HG03196 (cell line): ENCODE measurements around the gene CST2.
"Not testable (repeated sequence)": the region's sequence is repeated elsewhere in the genome, so short reads cannot be mapped to it uniquely, and the experiment has no call there.

Experiments used
- ATAC-seq: cut with Tn5 transposase; IDR thresholded peaks from one replicate; pipeline ENCODE4 v1.9.1; 2021; ENCODE audit not compliant: unreplicated experiment

The CST2 gene, protein sequence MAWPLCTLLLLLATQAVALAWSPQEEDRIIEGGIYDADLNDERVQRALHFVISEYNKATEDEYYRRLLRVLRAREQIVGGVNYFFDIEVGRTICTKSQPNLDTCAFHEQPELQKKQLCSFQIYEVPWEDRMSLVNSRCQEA

DNA sequence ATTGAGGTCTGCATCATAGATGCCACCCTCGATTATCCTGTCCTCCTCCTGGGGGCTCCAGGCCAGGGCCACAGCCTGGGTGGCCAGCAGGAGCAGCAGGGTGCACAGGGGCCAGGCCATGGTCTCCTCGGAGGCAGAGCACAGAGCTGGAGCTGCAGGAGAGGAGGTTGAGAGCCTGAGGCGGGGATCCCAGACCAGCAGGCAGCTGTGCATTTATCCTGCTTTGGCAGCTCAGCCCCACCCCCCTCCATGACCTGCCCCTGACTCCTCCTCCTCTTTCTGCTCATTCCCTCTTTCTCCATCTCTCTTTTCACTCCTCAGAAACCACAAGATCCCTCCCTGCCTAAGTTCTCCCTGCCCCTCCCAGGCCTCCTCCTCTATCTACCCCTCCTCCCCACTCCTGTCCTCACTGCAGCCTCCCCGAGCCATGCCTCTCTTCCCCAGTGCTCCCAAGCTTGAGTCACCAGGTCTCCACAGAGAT lies at the start of gene CST2:
TSS of gene CST2 (minus strand) at position 189 of the 481 bp plus-strand sequence. CDS start at position 120, 69 bp downstream.
- no peak for ATAC-seq

DNA sequence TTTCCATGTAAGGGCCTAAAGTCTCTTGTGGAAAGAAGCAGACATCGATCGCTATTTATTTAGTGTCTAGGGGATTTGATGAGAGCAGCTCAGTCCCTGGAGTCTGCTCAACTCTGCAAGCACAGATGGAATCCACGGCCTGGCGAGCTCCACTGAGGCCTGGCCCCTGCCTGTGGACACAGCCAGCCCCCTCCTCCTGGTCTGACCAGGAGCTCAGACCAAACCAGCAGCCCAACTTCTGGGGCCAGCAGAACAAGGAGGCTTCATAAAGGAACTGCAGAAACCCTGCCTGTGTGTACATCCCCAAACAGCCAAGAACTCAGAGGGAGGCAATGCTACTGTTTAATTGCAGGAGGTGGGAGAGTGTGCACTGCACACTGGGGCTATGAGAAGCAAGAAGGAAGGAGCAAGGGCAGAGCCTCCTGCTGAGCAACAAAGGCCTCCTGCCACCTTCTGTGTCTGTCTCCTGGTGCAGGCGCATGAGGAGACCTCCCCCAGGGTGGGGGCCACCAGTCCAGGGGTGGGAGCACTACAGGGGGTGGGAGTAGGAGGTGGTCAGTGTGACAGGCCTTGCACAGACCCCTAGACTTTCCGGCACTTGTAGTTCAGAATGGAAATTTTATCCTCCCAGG lies 49.2 kb upstream of the CST2 start:
- no peak for ATAC-seq

GRCh38 chr20:23874747-23875146 lies 48.2 kb upstream of the CST2 start:
- no peak for ATAC-seq

DNA sequence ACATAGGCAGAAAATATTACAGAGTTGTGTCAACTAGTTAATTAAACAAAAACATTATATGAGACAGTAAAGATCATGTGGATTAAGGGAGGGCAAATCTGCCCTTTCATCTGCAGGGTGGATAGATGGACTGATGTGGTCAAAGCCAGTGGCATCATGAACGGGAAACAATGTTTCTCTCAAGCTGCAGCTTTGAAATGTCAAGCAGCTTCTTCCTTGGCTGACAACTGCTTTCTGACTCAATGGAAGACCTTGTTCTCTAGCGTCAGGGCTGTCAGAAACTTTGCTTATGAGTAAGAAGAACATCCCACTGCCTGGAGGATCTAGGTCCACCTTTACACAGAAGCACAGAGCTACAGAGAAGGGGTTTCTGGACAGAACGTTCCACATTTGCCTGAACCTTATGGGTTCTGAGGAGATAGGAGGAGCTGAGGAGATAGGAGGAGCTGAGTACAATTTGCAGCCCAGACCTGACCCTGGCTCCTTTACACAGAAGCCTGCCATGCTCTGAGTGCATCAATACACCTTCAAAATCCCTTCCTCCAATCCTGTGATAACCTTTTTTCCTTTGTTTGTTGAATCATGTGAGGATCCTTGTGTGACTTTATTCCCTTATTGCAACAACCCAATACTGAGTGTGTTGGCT lies 47.0 kb upstream of the CST2 start:
- no peak for ATAC-seq

GRCh38 chr20:23872065-23872464 lies 45.5 kb upstream of the CST2 start:
- no peak for ATAC-seq

DNA sequence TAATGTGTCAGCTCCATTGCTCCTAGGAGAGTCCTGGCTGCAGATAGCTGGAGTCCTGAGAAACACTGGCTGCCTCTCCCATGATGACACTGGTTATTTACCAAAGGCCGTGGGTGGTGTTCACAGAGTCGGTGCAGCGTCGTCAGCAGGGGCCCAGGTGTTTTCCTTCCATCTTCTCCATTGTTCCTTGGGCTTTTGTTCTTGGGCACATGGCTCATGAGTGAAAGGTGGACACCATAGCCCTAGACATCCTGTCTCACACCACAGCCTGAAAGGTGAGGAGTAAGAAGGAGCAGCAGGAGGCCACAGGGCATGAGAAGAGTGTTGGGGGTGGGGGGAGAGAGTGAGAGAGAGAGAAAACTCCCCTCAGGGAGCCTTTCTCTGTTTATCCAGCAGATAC lies 43.9 kb upstream of the CST2 start:
- ATAC-seq, result no peak

DNA sequence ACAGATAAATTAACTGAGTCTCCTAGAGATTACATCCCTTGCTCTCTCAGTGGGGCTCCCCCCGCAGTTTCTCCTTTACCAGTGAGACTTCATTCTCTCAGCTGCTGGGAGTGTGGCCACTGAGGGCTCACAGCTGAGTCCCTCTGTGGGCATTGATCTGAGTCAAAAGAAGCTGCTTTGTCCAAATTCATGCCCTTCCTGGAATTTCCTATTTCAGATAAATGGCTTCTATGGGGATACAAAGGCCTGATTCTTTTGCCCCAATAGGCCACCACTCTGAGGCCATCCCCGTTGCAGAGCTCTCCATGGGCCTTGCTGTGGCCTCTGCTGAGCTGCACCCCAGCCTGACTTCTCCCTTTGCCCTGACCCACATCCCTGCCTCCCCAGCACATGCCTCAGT lies 43.0 kb upstream of the CST2 start:
- ATAC-seq, result no peak

GRCh38 chr20:23868321-23868720 lies 41.8 kb upstream of the CST2 start:
- no peak for ATAC-seq

DNA sequence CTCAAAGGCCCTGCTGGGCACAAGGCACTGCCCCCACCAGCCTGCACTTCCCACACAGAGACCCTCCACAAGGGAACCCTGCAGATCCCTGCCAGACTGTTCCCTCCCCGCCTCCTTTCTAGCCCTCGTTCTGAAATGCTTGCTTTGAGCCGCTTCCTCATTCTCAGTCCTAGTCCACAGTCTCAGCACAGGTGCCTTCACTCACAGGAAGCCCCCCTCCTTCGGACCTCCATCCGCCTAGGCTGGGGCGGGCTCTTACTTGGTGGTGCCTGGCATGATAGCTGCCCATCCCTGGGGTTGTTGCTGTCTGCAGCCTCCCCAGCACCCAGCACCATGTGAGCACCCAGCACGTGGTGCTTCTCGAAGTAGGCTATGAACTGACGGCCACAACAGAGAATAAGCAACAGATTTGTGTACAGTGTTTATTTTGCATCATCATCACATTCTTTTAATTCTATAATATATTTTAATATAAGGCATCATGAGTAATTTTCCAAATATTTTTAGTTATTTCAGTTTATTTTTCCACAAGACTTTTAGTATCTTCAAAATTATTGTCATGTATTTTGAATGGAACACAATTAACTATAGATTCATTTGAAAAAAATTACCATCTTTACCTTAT lies 40.7 kb upstream of the CST2 start:
- ATAC-seq, result no peak

DNA sequence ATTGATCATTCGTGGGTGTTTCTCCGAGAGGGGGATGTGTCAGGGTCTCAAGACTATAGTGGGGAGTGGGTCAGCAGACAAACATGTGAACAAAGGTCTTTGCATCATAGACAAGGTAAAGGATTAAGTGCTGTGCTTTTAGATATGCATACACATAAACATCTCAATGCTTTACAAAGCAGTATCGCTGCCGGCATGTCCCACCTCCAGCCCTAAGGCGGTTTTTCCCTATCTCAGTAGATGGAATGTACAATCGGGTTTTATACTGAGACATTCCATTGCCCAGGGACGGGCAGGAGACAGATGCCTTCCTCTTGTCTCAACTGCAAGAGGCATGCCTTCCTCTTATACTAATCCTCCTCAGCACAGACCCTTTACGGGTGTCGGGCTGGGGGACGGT lies 34.2 kb upstream of the CST2 start:
- not testable (repeated sequence) for ATAC-seq

GRCh38 chr20:23857962-23858595 lies 31.6 kb upstream of the CST2 start:
- ATAC-seq, result no peak

- ATAC-seq, result no peak
Observed at GRCh38 chr20:23856736-23857135, 30.2 kb upstream of the CST2 start.

- no peak for ATAC-seq
Observed at GRCh38 chr20:23856226-23856625, 29.7 kb upstream of the CST2 start.

DNA sequence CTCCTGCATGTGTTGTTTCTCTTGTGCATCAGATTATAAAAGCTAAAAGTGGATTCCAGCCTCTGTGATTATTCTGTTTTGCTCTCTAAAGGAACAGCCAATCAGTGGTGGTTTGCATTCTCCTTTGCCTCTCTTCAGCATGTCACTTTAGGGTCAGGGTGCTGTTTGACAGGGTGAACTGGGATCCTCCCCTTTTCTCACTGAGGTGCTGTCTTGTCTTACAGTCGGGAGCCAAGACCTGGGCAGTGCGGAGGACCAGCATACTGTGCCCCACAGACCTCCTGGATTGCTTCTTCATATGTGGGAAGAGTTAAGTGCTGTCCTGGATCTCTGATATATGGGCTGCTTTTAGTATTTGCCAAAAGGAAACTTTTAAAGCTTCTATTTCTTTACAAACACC lies 15.2 kb upstream of the CST2 start:
- no peak for ATAC-seq

DNA sequence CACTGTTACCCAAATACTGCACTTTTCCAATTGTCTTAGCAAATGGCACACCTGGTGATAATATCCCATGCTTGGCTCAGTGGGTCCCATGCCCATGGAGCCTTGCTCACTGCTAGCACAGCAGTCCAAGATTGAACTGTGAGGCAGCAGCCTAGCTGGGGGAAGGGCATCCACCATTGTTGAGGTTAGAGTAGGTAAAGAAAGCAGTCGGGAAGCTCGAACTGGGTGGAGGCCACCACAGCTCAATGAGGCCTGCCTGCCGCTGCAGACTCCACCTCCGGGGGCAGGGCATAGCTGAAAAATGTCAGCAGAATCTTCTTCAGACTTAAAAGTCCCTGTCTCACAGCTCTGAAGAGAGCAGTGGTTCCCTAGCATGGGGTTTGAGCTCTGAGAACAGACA lies 9.2 kb upstream of the CST2 start:
- no peak for ATAC-seq

DNA sequence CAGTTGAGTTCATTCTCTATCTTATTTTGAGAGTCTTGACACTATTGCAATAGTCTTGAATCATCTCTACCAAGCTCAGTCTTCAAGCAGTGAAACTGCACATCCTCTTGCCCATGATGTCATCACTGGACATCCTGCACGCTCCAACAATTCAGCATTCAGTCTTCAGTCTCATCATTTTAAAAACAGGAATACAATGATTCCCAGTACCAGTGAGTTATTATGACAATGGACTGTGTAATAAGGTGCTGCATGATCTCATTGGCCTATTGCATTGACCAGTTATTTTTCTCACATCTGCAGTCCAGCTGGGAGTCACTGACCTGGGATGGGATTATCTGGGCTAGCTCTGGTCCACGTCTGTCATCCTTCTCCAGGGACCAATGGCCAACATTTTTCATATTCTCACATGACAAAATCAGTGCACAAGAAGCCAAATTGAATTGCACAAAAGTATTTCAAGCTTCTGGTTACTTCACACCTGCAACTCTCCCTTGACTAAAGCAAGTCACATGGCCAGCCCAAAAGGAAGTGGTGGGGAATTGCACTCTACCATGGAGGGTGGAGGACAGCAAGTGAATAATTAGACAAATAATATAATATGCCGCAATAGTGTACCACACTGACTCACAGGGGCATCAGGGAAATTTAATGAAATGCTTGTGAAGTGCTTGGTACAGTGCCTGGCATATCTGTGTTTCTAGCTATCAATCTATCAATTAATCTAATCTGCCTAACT lies 6.4 kb upstream of the CST2 start:
- no peak for ATAC-seq

DNA sequence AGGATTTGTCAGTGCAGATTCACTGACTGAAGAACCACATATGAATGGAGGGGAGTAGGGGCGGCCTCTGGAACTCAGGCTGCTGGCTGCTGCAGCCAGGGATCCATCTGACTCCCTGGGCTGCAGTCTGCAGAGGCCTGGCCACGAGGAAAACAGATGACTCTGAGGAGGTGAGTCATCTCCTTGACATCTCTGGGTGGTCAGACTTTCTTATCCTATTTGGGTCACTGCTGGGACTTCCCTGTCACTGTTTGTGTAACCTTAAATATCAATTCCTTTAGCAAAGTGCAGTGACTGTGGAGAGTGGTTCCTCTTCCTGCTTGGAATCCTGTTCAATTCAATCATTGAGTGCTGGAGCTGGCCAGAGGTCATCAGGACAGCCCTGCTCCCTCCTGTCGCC lies 5.4 kb upstream of the CST2 start:
- ATAC-seq, result not testable (repeated sequence)

DNA sequence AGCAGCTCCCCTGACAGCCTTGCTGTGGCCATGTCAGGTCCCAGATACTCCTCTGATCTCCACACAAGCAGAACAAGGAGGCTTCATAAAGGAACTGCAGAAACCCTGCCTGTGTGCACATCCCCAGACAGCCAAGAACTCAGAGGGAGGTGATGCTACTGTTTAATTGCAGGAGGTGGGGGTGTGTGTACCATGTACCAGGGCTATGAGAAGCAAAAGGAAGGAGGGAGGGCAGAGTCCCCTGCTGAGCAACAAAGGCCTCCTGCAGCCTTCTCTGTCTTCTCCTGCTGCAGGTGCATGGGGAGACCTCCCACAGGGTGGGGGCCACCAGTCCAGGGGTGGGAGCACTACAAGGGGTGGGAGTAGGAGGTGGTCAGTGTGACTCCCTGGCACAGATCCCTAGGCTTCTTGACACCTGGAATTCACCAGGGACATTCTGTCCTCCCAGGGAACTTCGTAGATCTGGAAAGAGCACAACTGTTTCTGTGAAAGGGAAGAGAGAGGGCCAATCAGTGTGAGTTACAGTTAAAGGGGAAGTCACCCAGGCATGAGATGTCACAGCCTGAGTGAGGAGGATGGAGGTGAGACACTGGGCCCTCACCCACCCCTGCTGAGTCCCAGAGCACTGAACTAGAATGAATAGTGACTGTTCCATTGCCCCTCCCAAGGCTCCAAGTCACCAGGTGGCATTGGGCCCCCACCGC lies 2.8 kb downstream of the CST2 start:
- ATAC-seq, result no peak

- ATAC-seq, result no peak
Observed at GRCh38 chr20:23823111-23823510, 3.4 kb downstream of the CST2 start.

GRCh38 chr20:23820493-23820892 lies 6.0 kb downstream of the CST2 start:
- ATAC-seq, result no peak
